HEK293 (cell line): ENCODE data around the gene RFTN1.

Experiments
- CTCF ChIP-seq: fragments of 450-650 bp; formaldehyde crosslinking; IDR thresholded peaks from 2 replicates; pipeline ENCODE4 v1.5.1; 2016; ENCODE audit warnings: missing biosample characterization, missing genetic modification characterization
- GLI4 ChIP-seq: fragments of 450-650 bp; formaldehyde crosslinking; IDR thresholded peaks from 2 replicates; pipeline ENCODE4 v1.5.1; 2016; ENCODE audit warnings: missing biosample characterization, missing genetic modification characterization
- KLF8 ChIP-seq: fragments of 450-650 bp; formaldehyde crosslinking; IDR thresholded peaks from 2 replicates; pipeline ENCODE4 v1.5.1; 2016; ENCODE audit warnings: missing biosample characterization, missing genetic modification characterization
- PRDM10 ChIP-seq: fragments of 450-650 bp; formaldehyde crosslinking; IDR thresholded peaks from 2 replicates; pipeline ENCODE4 v1.5.1; 2016; ENCODE audit warnings: missing biosample characterization, missing genetic modification characterization
- RBAK ChIP-seq: fragments of 450-650 bp; formaldehyde crosslinking; IDR thresholded peaks from 2 replicates; pipeline ENCODE4 v1.5.1; 2016; ENCODE audit warnings: missing biosample characterization, missing genetic modification characterization
- ZBTB1 ChIP-seq: fragments of 450-650 bp; formaldehyde crosslinking; IDR thresholded peaks from 2 replicates; pipeline ENCODE4 v1.5.1; 2016; ENCODE audit warnings: missing biosample characterization, missing genetic modification characterization
- ZBTB44 ChIP-seq: fragments of 450-650 bp; IDR thresholded peaks from 2 replicates; pipeline ENCODE4 v1.5.1; 2018; ENCODE audit warnings: missing biosample characterization, mild to moderate bottlenecking, missing genetic modification characterization
- ZNF10 ChIP-seq: fragments of 450-650 bp; formaldehyde crosslinking; IDR thresholded peaks from 2 replicates; pipeline ENCODE4 v1.5.1; 2017; ENCODE audit warnings: missing biosample characterization, missing genetic modification characterization
- ZNF366 ChIP-seq: fragments of 450-650 bp; formaldehyde crosslinking; conservative IDR thresholded peaks from 2 replicates; pipeline ENCODE4 v1.5.1; 2016; ENCODE audit warnings: missing biosample characterization, missing genetic modification characterization
- ZNF416 ChIP-seq: fragments of 450-650 bp; formaldehyde crosslinking; IDR thresholded peaks from 2 replicates; pipeline ENCODE4 v1.5.1; 2016; ENCODE audit warnings: missing biosample characterization, missing genetic modification characterization
- ZNF571 ChIP-seq: fragments of 450-650 bp; formaldehyde crosslinking; IDR thresholded peaks from 2 replicates; pipeline ENCODE4 v1.5.0; 2017; ENCODE audit warnings: missing biosample characterization, missing genetic modification characterization
- ZNF621 ChIP-seq: fragments of 450-650 bp; formaldehyde crosslinking; IDR thresholded peaks from 2 replicates; pipeline ENCODE4 v1.5.1; 2017; ENCODE audit warnings: missing biosample characterization, missing genetic modification characterization
- ZNF747 ChIP-seq: fragments of 450-650 bp; formaldehyde crosslinking; IDR thresholded peaks from 2 replicates; pipeline ENCODE4 v1.5.1; 2016; ENCODE audit warnings: missing biosample characterization, missing genetic modification characterization

- TF ChIP-seq ZNF571 (tag by site-specific recombination), result no peak
- no peak for TF ChIP-seq RBAK
- no peak for TF ChIP-seq CTCF (tag by site-specific recombination)
- TF ChIP-seq ZNF366 (tag by site-specific recombination), result no peak
- no peak for TF ChIP-seq ZNF416
- no peak for TF ChIP-seq KLF8 (tag by site-specific recombination)
- no peak for TF ChIP-seq ZBTB1 (tag by site-specific recombination)
- TF ChIP-seq ZNF621 (tag by site-specific recombination), result no peak
- TF ChIP-seq GLI4 (tag by site-specific recombination), result no peak
- no peak for TF ChIP-seq ZNF747 (tag by site-specific recombination)
- TF ChIP-seq ZNF10 (tag by site-specific recombination), result no peak
- TF ChIP-seq PRDM10, result no peak
- no peak for TF ChIP-seq ZBTB44 (tag by site-specific recombination)
These were observed 140.1 kb downstream of the RFTN1 start for GRCh38 chr3:16373341-16373946.
